ENCODE data around the gene SMPD4. TPM values are rescaled to one million over a fixed set of nuclear protein-coding genes. Genes with fewer than 3 reads are reported as not detected.
"Not testable (repeated sequence)": the region's sequence is repeated elsewhere in the genome, so short reads cannot be mapped to it uniquely, and the experiment has no call there.

The SMPD4 gene
- total and polyA plus RNA-seq, 2 donors, result 15.6 to 40.8 TPM

- DNase-seq (ENCODE audit: extremely low spot score); H3K4me1 ChIP-seq (ENCODE audit: insufficient read depth); H3K27ac ChIP-seq (ENCODE audit: low read depth); H3K36me3 ChIP-seq (ENCODE audit: insufficient read depth): not testable (repeated sequence)
- 25% methylated on average over 23 of the region's 23 CpGs for WGBS
- peak overlapping the region; percentile 24 for H3K4me3 ChIP-seq (ENCODE audit: low read depth, low read length)
Observed at GRCh38 chr2:130182826-130183511, 1.6 kb upstream of the SMPD4 start.

- Histone ChIP-seq H3K27ac (ENCODE audit: low read depth) (peak within 1 kb of the TSS; percentile 87), H3K4me3 (ENCODE audit: low read depth, low read length) (peak within 1 kb of the TSS; percentile 95)
- peak; percentile 48 for DNase-seq (ENCODE audit: extremely low spot score)
- not testable (repeated sequence) for H3K36me3 ChIP-seq (ENCODE audit: insufficient read depth); H3K4me1 ChIP-seq (ENCODE audit: insufficient read depth)
- WGBS, result under 1% methylated on average over 83 of the region's 86 CpGs
Observed at GRCh38 chr2:130181880-130182682, 679 bp upstream of the SMPD4 start, which contains the start of gene MZT2B. Gene MZT2B (plus strand): TSS chr2:130182262. CDS start chr2:130182283, 21 bp downstream.

- DNase-seq (ENCODE audit: extremely low spot score), result not testable (repeated sequence)
- H3K4me3 ChIP-seq (ENCODE audit: low read depth, low read length), result peak overlapping the region; percentile 95
- 23% methylated on average over 38 of the region's 38 CpGs for WGBS
Observed at GRCh38 chr2:130180404-130181324, 738 bp downstream of the SMPD4 start.

GRCh38 chr2:130174866-130175265 lies 6.5 kb downstream of the SMPD4 start:
- not testable (repeated sequence) for DNase-seq (ENCODE audit: extremely low spot score); H3K36me3 ChIP-seq (ENCODE audit: insufficient read depth); H3K27ac ChIP-seq (ENCODE audit: low read depth); H3K4me1 ChIP-seq (ENCODE audit: insufficient read depth); H3K4me3 ChIP-seq (ENCODE audit: low read depth, low read length)
- 91% methylated on average over 5 of the region's 5 CpGs for WGBS

More at GRCh38 chr2:130180404-130181324, 738 bp downstream of the SMPD4 start:
- H3K4me1 ChIP-seq (ENCODE audit: insufficient read depth); H3K36me3 ChIP-seq (ENCODE audit: insufficient read depth): not testable (repeated sequence)
- H3K27ac ChIP-seq (ENCODE audit: low read depth), result peak overlapping the region; percentile 87

- WGBS, result 90% methylated on average over 7 of the region's 7 CpGs
- no peak for DNase-seq (ENCODE audit: extremely low spot score)
Observed at GRCh38 chr2:130169896-130170295, 11.5 kb downstream of the SMPD4 start.

GRCh38 chr2:130169163-130169562 lies 12.2 kb downstream of the SMPD4 start:
- not testable (repeated sequence) for DNase-seq (ENCODE audit: extremely low spot score)

More at GRCh38 chr2:130169896-130170295, 11.5 kb downstream of the SMPD4 start:
- Histone ChIP-seq H3K4me3 (ENCODE audit: low read depth, low read length) (no peak overlapping the region), H3K4me1 (ENCODE audit: insufficient read depth) (no peaks in the 10 kb centered on the region), H3K27ac (ENCODE audit: low read depth) (no peak overlapping the region), H3K36me3 (ENCODE audit: insufficient read depth) (peaks cover 4% of the 10 kb centered on the region)

GRCh38 chr2:130166611-130167010 lies 14.8 kb downstream of the SMPD4 start:
- not testable (repeated sequence) for DNase-seq (ENCODE audit: extremely low spot score); H3K27ac ChIP-seq (ENCODE audit: low read depth); H3K4me1 ChIP-seq (ENCODE audit: insufficient read depth); H3K36me3 ChIP-seq (ENCODE audit: insufficient read depth); H3K4me3 ChIP-seq (ENCODE audit: low read depth, low read length)
- 80% methylated on average over 3 of the region's 3 CpGs for WGBS

More at GRCh38 chr2:130169163-130169562, 12.2 kb downstream of the SMPD4 start:
- 93% methylated on average over 3 of the region's 3 CpGs for WGBS
- not testable (repeated sequence) for H3K4me3 ChIP-seq (ENCODE audit: low read depth, low read length); H3K4me1 ChIP-seq (ENCODE audit: insufficient read depth); H3K36me3 ChIP-seq (ENCODE audit: insufficient read depth); H3K27ac ChIP-seq (ENCODE audit: low read depth)

GRCh38 chr2:130165293-130166016 lies 15.9 kb downstream of the SMPD4 start:
- 96% methylated on average over 8 of the region's 8 CpGs for WGBS
- DNase-seq (ENCODE audit: extremely low spot score), result no peak
- no peak overlapping the region for H3K27ac ChIP-seq (ENCODE audit: low read depth)
- peaks cover 4% of the 10 kb centered on the region for H3K36me3 ChIP-seq (ENCODE audit: insufficient read depth)
- H3K4me1 ChIP-seq (ENCODE audit: insufficient read depth), result no peaks in the 10 kb centered on the region
- no peak overlapping the region for H3K4me3 ChIP-seq (ENCODE audit: low read depth, low read length)

- no peak overlapping the region for H3K27ac ChIP-seq (ENCODE audit: low read depth)
- no peak overlapping the region for H3K4me3 ChIP-seq (ENCODE audit: low read depth, low read length)
- peaks cover 4% of the 10 kb centered on the region for H3K36me3 ChIP-seq (ENCODE audit: insufficient read depth)
- H3K4me1 ChIP-seq (ENCODE audit: insufficient read depth), result no peaks in the 10 kb centered on the region
- 93% methylated on average over 9 of the region's 9 CpGs for WGBS
- no peak for DNase-seq (ENCODE audit: extremely low spot score)
Observed at GRCh38 chr2:130162968-130163367, 18.4 kb downstream of the SMPD4 start.

GRCh38 chr2:130162486-130162885 lies 18.9 kb downstream of the SMPD4 start:
- not testable (repeated sequence) for DNase-seq (ENCODE audit: extremely low spot score); H3K27ac ChIP-seq (ENCODE audit: low read depth); H3K4me1 ChIP-seq (ENCODE audit: insufficient read depth); H3K36me3 ChIP-seq (ENCODE audit: insufficient read depth); H3K4me3 ChIP-seq (ENCODE audit: low read depth, low read length)
- WGBS, result 96% methylated on average over 7 of the region's 7 CpGs

- not testable (repeated sequence) for H3K4me1 ChIP-seq (ENCODE audit: insufficient read depth); H3K4me3 ChIP-seq (ENCODE audit: low read depth, low read length); DNase-seq (ENCODE audit: extremely low spot score); H3K27ac ChIP-seq (ENCODE audit: low read depth); H3K36me3 ChIP-seq (ENCODE audit: insufficient read depth)
- WGBS, result 78% methylated on average over 25 of the region's 25 CpGs
Observed at GRCh38 chr2:130160838-130161705, 20.3 kb downstream of the SMPD4 start.

GRCh38 chr2:130160131-130160530 lies 21.3 kb downstream of the SMPD4 start:
- WGBS, result 97% methylated on average over 6 of the region's 6 CpGs
- Histone ChIP-seq H3K4me1 (ENCODE audit: insufficient read depth) (no peaks in the 10 kb centered on the region), H3K4me3 (ENCODE audit: low read depth, low read length) (no peak overlapping the region), H3K27ac (ENCODE audit: low read depth) (no peak overlapping the region), H3K36me3 (ENCODE audit: insufficient read depth) (no peaks in the 10 kb centered on the region)
- no peak for DNase-seq (ENCODE audit: extremely low spot score)
